Skin of body (tissue), 2 donors: ENCODE data around the gene PLEKHB2. TPM values are rescaled to one million over a fixed set of nuclear protein-coding genes. Genes with fewer than 3 reads are reported as not detected.
"Not testable (repeated sequence)": the region's sequence is repeated elsewhere in the genome, so short reads cannot be mapped to it uniquely, and the experiment has no call there.

Experiments
- DNase-seq: peaks from one replicate; lab custom pipeline; 2025; lab: John Stamatoyannopoulos, UW
- total RNA-seq: library from RNA; depleted of rRNA; stranded (reverse); fragments of >200 nt; gene quantifications from one replicate; pipeline ENCODE4 v1.2.3, GENCODE V29; 2014

PLEKHB2 gene, protein sequence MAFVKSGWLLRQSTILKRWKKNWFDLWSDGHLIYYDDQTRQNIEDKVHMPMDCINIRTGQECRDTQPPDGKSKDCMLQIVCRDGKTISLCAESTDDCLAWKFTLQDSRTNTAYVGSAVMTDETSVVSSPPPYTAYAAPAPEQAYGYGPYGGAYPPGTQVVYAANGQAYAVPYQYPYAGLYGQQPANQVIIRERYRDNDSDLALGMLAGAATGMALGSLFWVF
- 39.9 TPM for total RNA-seq

DNA sequence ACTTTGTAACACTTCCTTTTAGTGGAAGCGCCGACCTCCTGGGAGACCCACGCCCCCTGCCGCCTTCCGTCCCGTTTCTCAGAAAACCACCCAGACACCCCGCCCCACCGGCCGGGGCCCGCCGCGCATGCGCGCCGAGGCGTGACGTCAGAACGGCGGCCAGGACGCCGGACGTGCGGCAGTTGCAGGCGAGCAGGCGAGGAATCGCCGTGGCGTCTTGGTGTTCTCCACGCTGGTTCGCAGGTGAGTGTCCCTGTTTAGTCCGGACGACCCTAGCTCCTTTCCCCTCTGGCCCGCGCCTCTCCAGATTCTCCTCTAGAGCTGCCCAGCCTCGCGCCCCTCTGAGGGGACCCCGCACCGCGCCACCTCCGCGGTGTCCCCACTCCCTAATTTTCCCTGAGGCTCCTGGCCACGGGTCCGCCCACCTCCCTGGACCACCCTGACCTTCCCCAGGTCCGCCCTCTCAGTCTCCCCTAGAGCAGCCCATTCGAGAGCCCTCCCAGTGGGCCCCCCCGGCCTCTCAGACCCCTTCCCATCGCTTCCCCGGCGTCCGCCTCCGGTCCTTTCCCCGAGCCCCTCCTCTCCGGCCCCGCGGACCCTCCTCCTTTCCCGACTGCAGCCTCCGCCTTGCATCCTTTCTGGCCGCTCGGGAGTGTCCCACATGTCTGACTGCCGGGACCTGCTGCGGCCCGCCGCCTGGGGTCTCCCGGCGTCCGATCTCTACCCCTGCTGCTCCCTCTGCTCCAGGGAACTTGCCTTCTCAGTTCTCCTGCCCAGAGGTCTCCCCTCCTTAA, at the start of gene PLEKHB2:
Gene PLEKHB2, plus strand, starts transcription at position 181 of the 794 bp plus-strand sequence. CDS start 15,606 bp downstream, outside the sequence.
- DNase-seq, result peak; percentile 85

DNA sequence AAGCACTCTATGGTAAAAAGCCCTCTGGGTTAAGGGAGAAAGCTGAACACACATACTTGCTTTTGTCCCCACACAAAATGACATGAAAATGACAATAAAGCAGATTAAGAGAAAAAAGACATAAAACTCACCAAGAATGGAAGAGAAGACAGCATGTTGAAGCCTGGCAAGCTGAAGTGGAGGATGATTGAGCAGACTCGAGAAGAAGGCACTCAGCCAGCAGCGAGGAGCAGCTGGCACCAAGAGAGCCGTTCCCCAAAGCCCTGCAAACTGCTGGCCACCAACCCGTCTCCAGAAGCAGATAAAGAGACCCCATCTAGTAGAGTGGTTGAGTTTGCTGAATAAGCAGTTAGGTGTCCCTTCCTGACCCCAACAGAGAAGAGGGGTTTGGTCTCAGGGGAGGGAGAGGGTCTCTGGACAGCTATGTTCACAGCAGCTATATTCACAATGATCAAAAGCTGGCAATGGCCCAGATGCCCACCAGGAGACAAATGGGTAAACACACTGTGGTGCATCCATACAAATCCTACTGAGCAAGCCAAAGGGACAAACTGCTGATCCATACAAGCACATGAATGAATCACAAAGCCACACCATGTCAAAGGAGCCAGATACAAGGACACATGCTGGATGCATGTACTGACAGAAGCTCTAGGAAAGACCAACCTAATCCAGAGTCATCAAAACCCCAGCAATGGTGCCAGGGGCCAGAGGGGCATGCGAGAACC, 48.8 kb upstream of the PLEKHB2 start:
- no peak for DNase-seq

DNA sequence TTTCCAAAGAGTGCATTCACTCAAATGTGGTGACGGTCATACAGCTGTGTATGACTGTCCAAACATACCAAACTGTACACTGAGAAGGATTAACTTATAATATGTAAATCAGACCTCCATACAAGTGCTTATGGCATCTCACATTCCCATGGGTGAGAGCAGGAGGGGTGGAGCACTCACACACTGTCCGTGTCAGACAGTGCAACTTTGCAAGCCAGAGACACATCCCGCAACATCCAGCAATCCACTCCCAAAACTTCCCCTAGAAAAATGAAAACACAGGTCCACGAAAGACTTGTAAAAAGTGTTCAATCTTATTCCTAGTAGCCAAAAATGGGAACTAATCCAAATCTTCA, 48.2 kb upstream of the PLEKHB2 start:
- DNase-seq, result no peak

DNA sequence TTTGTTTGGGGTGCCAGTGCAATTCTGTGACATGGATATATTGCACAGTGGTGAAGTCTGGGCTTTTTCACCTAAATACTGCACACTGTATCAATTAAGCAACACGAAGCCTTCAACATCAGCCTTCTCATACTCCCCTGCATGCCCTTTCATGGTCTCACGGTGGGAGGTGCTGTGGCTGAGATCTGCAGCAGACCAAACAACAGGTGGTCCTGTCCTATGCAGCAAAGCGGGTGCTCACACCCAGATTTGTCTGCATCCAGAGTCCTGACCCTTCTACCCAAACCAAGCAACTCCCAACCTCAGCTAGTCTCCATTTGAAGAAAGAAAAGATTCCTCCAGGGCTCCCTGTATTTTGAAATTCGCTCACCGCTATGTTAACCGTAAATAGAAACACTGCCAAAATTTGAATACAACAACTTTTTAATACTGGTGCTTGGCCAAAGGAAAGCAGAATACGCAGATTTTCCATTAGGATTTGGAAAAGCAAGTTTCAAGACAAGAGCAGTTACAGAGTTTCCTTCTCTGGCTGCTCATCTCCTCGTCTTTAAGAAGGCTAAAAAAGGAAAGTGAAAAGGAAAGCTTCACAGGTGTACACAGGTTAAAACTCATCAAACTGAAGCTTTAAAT, 46.8 kb upstream of the PLEKHB2 start:
- no peak for DNase-seq

DNA sequence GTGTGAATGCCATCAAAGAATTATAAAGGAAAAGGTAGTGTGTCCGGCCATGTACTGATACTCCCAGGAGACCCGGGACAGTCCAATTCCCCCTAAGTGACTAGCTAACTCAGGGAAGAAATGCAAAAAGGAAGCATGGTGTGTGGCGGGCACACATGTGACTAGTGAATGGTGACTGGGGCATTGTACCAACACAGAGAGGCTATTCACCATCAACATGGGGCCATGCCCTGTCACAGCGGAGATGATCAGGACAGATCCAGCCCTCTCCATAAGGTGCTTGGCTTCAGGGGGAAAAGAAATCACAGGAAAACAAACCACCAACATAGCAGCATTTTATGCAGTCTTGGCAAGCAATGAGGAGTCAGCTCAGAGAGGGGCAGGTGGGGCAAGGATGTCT, 46.2 kb upstream of the PLEKHB2 start:
- DNase-seq, result no peak

DNA sequence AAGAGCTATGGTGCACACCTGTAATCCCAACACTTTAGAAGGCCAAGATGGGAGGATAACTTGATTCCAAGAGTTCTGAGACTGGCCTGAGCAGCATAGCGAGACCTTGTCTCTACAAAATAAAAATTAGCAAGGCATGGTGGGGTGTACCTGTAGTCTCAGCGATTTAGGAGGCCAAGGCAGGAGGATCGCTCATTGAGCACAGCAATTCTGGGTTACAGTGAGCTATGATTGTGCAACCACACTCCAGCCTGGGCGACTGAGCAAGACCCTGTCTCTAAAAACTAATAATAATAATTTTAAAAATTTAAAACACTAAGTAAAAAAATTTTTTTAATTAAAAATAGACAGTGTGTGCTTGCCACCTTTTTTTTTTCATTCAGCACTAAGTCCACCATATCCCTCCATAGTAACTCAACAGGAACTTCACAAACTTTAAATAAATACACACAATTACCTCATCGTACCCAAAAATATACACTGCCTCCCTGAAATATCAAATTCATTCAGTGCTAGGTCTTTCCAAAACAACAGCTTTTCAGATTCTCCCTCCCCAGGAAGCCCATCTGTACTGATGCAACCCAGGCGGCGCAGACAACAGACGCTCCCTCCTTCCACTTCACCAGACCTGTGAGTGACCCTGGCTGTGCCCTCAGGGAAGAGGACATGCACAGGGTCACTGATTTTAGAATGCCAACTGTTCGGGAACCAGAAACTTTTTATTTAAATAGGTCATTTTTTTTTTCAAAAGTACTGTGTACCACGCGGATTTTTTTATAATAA, 41.4 kb upstream of the PLEKHB2 start:
- no peak for DNase-seq

DNA sequence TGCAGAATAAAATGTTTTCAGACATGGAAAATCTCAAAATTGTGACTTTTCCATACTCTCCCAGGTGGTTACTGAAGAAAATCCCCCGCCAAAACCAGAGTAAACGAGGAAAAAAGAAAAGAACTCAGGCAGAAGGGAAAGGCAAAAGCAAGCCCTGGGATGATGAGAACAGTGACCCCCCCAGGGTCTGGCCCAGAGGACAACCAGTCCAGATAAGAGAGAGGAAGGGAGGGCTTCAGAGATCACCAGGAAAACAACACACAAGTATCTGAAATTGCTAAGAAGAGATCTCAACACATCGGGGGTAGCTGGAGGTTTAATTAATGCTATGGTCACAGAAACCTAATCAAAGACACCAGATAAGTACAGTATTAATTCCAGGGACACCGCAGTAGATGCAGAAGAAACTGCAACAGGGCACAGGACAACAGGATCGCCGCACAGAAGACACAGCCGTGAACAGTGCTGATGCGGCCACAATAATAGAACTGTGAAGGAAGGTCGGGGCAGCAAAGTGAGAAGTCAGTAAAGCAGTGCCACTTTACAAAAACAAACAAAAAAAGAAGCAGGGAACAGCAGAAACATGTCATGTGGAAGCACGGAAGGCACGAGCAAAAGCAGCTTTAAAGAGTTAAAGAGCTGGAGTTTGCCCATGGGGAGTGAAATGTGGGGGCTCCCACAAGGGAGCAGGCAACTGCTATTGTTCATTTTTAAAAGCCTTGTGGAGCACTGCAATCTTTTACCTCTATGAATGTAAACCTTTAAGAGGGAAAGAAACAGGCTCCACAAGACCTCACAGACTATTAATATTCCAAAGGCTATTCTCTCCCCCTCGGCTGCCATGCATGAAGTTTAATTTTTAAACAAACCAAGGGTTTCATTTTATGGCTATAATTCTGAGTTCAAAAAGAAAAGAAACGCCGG, 40.3 kb upstream of the PLEKHB2 start:
- no peak for DNase-seq

DNA sequence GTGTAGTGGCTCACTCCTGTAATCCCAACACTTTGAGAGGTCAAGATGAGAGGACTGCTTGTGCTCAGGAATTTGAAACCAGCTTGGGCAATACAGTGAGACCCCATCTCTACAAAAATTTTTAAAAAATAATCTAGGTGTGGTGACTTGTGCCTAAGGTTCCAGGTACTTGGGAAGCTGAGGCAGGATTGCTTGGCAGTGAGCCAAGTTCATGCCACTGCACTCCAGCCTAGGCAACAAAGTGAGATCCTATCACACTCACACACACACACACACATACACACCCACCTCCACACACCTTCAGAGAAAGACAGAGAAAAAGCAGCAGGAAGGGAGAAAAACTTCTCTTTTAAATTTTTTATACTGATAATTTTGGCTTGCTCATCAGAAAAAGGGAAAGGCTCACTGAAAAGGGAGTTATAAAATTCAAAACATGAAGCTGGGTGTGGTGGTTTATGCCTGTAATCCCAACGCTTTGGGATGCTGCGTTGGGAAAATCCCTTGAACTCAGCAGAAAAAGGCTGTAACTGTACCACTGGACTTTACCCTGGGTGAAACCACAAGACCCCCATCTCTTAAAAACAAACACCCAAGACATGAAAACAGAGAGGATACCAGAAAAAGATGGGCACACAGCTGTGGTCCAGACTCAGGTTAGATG, 37.5 kb upstream of the PLEKHB2 start:
- DNase-seq, result no peak

DNA sequence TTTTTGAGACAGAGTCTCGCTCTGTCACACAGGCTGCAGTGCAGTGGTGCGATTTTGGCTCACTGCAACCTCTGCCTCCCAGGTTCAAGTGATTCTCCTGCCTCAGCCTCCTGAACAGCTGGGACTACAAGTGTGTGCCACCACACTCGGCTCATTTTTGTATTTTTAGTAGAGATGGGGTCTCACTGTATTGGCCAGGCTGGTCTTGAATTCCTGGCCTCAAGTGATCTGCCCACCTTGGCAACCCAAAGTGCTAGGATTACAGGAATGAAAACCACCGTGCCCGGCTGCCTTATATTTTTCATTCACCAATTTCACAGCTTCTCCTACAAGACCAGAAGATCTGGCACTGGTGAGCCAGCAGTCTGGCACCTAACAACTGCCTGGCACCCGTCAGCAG, 37.0 kb upstream of the PLEKHB2 start:
- DNase-seq, result not testable (repeated sequence)

DNA sequence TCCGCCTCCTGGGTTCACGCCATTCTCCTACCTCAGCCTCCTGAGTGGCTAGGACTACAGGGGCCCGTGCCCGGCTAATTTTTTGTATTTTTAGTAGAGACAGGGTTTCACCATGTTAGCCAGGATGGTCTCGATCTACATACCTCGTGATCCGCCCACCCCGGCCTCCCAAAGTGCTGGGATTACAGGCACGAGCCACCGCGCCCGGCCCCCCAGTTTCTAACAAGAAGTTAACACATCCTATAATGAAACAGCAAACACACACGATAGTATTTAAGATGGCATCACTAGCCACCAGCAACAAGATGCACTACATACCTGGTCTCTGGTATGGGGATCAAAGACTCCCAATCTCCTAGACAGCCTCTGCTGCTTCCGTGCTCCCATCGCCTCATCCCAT, 29.6 kb upstream of the PLEKHB2 start:
- not testable (repeated sequence) for DNase-seq

DNA sequence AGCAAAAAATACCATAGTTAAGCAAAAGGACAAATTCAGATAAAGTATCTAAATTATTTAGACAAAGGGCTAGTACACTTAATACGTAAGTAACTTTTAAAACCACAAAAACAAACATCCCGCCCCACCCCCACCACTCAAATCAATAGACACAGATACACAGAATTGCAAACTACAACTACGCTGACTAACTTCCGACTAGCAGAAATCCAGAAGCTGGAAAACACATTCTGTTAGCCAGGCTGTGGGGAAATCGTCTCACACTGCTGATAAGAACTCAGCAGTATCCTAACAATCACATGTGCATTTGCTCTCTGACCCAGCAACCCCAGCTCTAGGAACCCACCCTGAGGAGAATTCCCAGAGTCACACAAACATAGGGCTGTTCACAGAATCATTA, 28.4 kb upstream of the PLEKHB2 start:
- DNase-seq, result no peak

DNA sequence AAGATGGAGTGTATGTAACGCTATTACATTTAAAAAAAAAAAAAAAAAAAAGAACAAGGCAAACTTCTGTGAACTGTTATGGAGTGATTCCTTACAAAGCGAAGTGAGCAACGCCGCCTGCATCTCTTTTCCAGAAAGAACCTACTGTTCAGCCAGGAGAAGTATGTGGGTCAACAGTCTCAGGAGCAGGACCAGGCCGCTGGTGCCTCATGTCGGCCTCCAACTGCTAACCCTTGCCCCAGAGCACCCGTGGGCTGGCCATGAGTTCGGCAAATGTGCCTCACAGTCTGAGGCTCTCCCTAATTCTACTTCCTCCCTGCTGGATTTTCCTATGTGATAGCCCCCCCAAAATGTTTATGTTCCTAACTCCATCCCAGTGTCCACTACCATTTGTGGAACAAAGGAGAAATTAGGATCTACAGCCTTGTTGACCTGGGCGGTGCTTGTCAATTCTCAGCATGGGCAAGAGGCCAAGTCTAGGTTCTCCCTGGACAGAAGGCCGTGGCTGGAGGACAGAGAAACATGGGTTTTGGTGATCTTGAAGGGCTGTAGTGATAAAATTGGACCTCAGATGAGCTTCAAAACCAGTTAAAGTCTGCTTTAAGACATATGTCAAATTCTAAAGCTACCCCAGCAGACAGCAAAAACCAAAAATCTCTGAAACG, 27.8 kb upstream of the PLEKHB2 start:
- no peak for DNase-seq

DNA sequence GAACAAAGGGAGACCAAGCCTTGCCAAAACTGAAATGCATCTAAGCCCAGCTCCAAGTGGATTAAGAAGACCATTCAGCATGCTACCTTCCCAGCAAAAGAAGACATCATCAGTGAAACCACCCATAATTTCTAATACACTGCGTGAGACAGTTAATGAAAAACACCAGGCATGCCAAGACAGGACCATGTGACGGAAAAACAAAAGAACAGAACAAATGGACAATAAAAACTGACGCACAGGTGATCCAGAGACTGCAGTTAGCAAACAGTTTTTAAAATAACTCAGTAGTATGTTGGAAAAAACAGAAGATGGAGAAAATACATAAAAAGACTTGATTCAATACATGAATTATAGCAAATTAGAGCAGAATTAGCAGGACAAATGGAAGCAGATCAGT, 27.2 kb upstream of the PLEKHB2 start:
- DNase-seq, result no peak

DNA sequence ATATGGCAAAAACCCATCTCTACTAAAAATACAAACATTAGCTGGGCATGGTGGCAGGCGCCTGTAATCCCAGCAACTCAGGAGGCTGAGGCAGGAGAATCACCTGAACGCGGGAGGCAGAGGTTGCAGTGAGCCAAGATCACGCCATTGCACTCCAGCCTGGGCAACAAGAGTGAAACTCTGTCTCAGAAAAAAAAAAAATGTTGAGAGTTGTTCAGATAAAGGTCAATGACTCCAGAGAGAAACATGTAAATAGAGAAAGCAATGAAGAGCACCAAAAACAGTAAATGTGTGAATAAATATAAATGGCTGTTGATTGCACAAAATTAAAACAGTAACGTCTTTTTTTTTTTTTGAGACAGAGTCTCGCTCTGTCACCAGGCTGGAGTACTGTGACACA, 25.2 kb upstream of the PLEKHB2 start:
- not testable (repeated sequence) for DNase-seq

DNA sequence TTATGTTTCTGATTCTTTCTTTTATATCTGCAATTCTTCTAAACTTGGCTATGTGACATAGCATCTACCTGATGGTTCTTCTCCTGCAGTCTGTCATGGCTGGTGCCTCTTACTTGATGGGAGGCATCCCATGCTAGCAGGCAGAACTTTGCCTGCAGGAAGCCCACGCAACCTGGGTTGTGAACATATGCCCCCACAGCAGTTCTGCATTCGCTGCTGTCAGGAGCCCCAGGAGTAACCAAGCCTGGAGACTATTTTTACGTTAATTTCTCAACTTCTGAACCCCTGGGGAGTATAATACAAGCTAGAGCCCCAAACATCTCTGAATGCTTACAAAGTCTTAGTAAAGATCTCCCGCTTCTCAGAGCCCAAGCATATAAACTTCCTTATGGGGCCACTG, 23.9 kb upstream of the PLEKHB2 start:
- DNase-seq, result no peak

DNA sequence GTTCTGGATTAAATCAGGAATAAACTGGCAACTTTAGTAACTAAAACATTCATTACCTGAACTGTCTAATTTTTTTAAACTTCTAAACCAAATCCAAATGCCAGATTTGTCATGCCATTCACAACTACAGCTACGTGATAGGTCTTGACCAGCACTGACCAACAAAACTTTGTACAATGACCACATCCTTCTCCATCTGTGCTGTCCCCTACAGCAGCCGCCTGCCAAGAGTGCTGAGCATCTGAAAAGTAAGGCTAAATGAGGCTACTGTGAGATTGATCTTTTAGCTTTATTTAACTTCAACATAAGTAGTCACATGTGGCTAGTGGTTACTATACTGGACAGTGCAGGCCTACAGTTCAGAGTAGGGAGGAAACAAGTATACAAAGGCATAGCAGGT, 19.5 kb upstream of the PLEKHB2 start:
- DNase-seq, result no peak

DNA sequence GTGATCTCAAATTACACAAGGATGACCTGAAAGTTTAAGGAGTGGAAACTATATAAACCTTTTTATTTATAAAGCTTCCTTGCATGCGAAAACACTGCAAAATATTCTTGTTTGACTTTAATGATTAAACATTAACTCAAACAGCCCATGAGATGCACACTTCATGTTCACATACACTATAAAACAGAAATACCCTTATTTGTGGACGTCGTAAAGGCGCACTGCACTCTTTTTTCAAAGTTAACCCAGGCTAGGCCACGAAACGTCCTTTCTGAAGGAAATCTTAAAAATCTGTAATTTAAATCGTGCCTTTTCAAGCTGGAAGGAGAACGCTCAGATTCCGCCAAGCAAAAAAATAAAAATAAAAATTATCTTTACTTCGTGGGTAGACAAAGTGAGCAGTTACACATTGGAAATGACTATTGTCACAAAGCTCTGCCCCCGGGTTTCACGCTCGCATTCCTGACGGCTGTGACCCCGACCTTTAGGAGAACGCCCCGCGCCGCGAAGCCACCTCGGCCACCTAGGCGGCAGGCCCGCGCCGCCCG, 12.6 kb upstream of the PLEKHB2 start:
- DNase-seq, result no peak

DNA sequence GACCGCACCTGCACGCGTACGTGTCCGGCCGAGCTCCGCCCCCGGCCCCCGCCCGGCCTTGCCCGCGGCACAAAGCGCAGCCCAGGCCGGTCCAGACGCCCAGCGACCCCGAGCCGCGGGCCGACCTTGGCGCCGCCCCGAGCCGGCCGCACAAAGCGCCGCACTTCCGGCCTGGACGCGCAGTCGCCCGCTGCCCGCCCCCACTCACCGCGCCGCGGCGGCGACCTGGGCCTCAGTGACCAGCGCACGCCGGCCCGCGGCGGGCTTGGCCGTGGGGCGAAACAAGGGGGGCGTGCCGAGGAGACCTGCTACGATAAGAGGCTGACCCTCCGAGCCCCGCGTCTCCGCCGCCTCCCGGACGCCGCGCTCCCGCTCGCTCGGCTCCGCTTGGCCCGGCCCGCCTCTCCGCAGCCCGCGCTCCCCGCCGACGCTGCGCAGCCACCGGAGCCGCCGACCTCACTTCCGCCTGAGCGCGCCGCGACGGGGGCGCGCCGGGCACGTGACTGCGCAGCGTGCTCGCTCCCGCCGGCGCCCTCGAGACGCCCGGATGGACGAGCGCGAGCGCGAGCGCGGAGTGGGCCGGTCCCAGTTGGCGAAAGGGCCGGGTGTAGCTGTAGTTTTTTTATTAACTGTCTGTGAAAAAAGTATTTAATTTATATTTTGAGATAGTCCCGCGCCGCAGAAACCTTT, 12.0 kb upstream of the PLEKHB2 start, which contains the start of gene FAM168B:
Gene FAM168B, minus strand, starts transcription at position 455 of the 690 bp plus-strand sequence. CDS start 10,814 bp downstream, outside the sequence.
- peak; percentile 90 for DNase-seq
